Measurements from ENCODE around the gene SLC39A7. TPM values are rescaled to one million over a fixed set of nuclear protein-coding genes. Genes with fewer than 3 reads are reported as not detected.

Gene SLC39A7
- total RNA-seq, 2 experiments from 2014 or later = 33.0 to 41.8 TPM

GRCh38 chr6:33248643-33248931 is 47.9 kb downstream of the SLC39A7 start:
- ChIA-PET CTCF (interaction anchor here (0.7 to 8.3 kb wide), 39 partner anchors 9 to 283 kb away, joined by 3 to 77 read pairs (median 5); partner anchors contain the start of genes B3GALT4, HSD17B8, PFDN6 and RING1), POLR2A (interaction anchor here (0.7 to 2.9 kb wide), 10 partner anchors 20 to 1053 kb away, joined by 3 to 19 read pairs (median 4); partner anchors contain the start of genes B3GALT4, HSD17B8, RPS18 and VPS52)
- Mint-ChIP-seq H3K9me3 (ENCODE audit: low read depth) (no peaks in the 10 kb centered on the region), H3K27ac (peak overlapping the region; percentile 96), H3K27me3 (peaks cover 3% of the 10 kb centered on the region), H3K4me1 (peaks cover 41% of the 10 kb centered on the region), H3K36me3 (ENCODE audit: low read depth) (peaks cover 23% of the 10 kb centered on the region), H3K4me3 (peak overlapping the region; percentile 91)
- no peak for DNase-seq
- intact Hi-C loops (cut with DNase I, micrococcal nuclease) = loop anchor here (1.0 to 2.0 kb wide), 8 partner anchors 43 to 280 kb away; partner anchors contain the start of gene BRD2 (in 1 of the 2)
- ATAC-seq = peak; percentile 10

GRCh38 chr6:33248932-33249731 is 48.5 kb downstream of the SLC39A7 start:
- ChIA-PET POLR2A (interaction anchor here (0.7 to 2.9 kb wide), 12 partner anchors 23 to 1259 kb away, joined by 3 to 19 read pairs (median 6); partner anchors contain the start of genes B3GALT4, HSD17B8, RING1 and RPS18), CTCF (interaction anchor here (0.6 to 8.3 kb wide), 44 partner anchors 10 to 939 kb away, joined by 3 to 77 read pairs (median 4); partner anchors contain the start of genes B3GALT4, HSD17B8, PFDN6 and RING1)
- Mint-ChIP-seq H3K9me3 (ENCODE audit: low read depth) (no peaks in the 10 kb centered on the region), H3K36me3 (ENCODE audit: low read depth) (peaks cover 23% of the 10 kb centered on the region), H3K4me3 (peak overlapping the region; percentile 91), H3K27ac (peak overlapping the region; percentile 96), H3K4me1 (peaks cover 41% of the 10 kb centered on the region), H3K27me3 (peaks cover 3% of the 10 kb centered on the region)
- ATAC-seq = peak; percentile 93
- peak; percentile 99 for DNase-seq
- intact Hi-C loops (cut with DNase I, micrococcal nuclease) = loop anchor here (1.0 to 2.0 kb wide), 19 partner anchors 22 to 396 kb away; partner anchors contain the start of genes VPS52 (in 2 of the 2), BRD2 (in 1 of the 2), KIFC1 (in 1 of the 2) and PFDN6 (in 1 of the 2)

- Mint-ChIP-seq H3K4me3 (peak overlapping the region; percentile 91), H3K4me1 (peaks cover 41% of the 10 kb centered on the region), H3K9me3 (ENCODE audit: low read depth) (no peaks in the 10 kb centered on the region), H3K27me3 (peaks cover 3% of the 10 kb centered on the region), H3K36me3 (ENCODE audit: low read depth) (peaks cover 23% of the 10 kb centered on the region), H3K27ac (peak overlapping the region; percentile 95)
- DNase-seq (peak; percentile 51), ATAC-seq (no peak)
- ChIA-PET CTCF (interaction anchor here (0.6 to 8.3 kb wide), 22 partner anchors 11 to 940 kb away, joined by 3 to 77 read pairs (median 6); partner anchors contain the start of genes B3GALT4, PFDN6, RING1 and RPS18), POLR2A (interaction anchor here (0.6 to 2.9 kb wide), 14 partner anchors 22 to 1258 kb away, joined by 3 to 19 read pairs (median 5); partner anchors contain the start of genes B3GALT4, HSD17B8, PFDN6 and RING1)
- intact Hi-C loops (cut with DNase I, micrococcal nuclease) = loop anchor here (1.0 to 2.0 kb wide), 13 partner anchors 21 to 397 kb away; partner anchors contain the start of genes VPS52 (in 2 of the 2), KIFC1 (in 1 of the 2), PFDN6 (in 1 of the 2) and RING1 (in 1 of the 2)
These were observed 49.3 kb downstream of the SLC39A7 start for GRCh38 chr6:33249732-33250630.

- intact Hi-C loops (cut with DNase I, micrococcal nuclease) = no loop called here
- DNase-seq (no peak), ATAC-seq (no peak)
- CTCF ChIA-PET = interaction anchor here (1.0 to 8.3 kb wide), 10 partner anchors 21 to 238 kb away, joined by 3 to 77 read pairs (median 6); partner anchors contain the start of genes RING1, RPS18 and VPS52
- POLR2A ChIA-PET = interaction anchor here (0.7 to 2.9 kb wide), 7 partner anchors 20 to 266 kb away, joined by 3 to 19 read pairs (median 5); partner anchors contain the start of genes B3GALT4, HSD17B8, PFDN6 and WDR46
- Mint-ChIP-seq H3K27me3 (peaks cover 3% of the 10 kb centered on the region), H3K4me3 (peak overlapping the region; percentile 91), H3K9me3 (ENCODE audit: low read depth) (no peaks in the 10 kb centered on the region), H3K36me3 (ENCODE audit: low read depth) (peaks cover 23% of the 10 kb centered on the region), H3K27ac (peak overlapping the region; percentile 95), H3K4me1 (peaks cover 41% of the 10 kb centered on the region)
These were observed 50.1 kb downstream of the SLC39A7 start for GRCh38 chr6:33250731-33251130.

GRCh38 chr6:33251395-33252012 is 50.8 kb downstream of the SLC39A7 start:
- ATAC-seq = no peak
- peak overlapping the region; percentile 2 for H3K4me3 Mint-ChIP-seq
- ChIA-PET CTCF (interaction anchor here (1.2 to 8.3 kb wide), 3 partner anchors 93 to 237 kb away, joined by 3 to 77 read pairs (median 8); no protein-coding TSS in a partner anchor), POLR2A (interaction anchor here (0.7 to 2.7 kb wide), 2 partner anchors 19 to 26 kb away, joined by 3 to 11 read pairs; partner anchors contain the start of gene B3GALT4)
- peaks cover 23% of the 10 kb centered on the region for H3K36me3 Mint-ChIP-seq (ENCODE audit: low read depth)
- intact Hi-C loops (cut with DNase I, micrococcal nuclease) = no loop called here
- H3K9me3 Mint-ChIP-seq (ENCODE audit: low read depth) = no peaks in the 10 kb centered on the region
- peak overlapping the region; percentile 40 for H3K27ac Mint-ChIP-seq
- H3K4me1 Mint-ChIP-seq = peaks cover 41% of the 10 kb centered on the region
- peak; percentile 30 for DNase-seq
- peaks cover 3% of the 10 kb centered on the region for H3K27me3 Mint-ChIP-seq

- POLR2A ChIA-PET = no interaction called here
- no peak for DNase-seq
- Mint-ChIP-seq H3K4me1 (peaks cover 41% of the 10 kb centered on the region), H3K27me3 (no peaks in the 10 kb centered on the region), H3K4me3 (no peak overlapping the region), H3K36me3 (ENCODE audit: low read depth) (peaks cover 25% of the 10 kb centered on the region), H3K27ac (no peak overlapping the region), H3K9me3 (ENCODE audit: low read depth) (no peaks in the 10 kb centered on the region)
- intact Hi-C loops (cut with DNase I, micrococcal nuclease) = no loop called here
- CTCF ChIA-PET = interaction anchor here (0.9 kb wide), 1 partner anchor 47 kb away, joined by 3 read pairs; no protein-coding TSS in a partner anchor
- ATAC-seq = no peak
These were observed 52.1 kb downstream of the SLC39A7 start for GRCh38 chr6:33252759-33253158.

Small RNAs within 50 kb of the gene (microRNA-seq; reads per million reads assigned to microRNA genes)
- 40.2 reads per million, percentile 53 among the genes with 10 or more reads in this experiment for gene MIR219A1 (ENCODE audit: borderline replicate concordance)

Other genes starting within 250 kb of the SLC39A7 start
- 10 to 100 TPM; 11.8 TPM for gene HLA-DMA, start 247.8 kb upstream of the SLC39A7 start, total RNA-seq
- 100 to 1,000 TPM; 230 to 338 TPM for gene BRD2, start 232.3 kb upstream of the SLC39A7 start, total RNA-seq
- 1 to 10 TPM; 1.7 to 3.3 TPM for gene HLA-DOA, start 191.3 kb upstream of the SLC39A7 start, total RNA-seq
- gene HLA-DPA1, start 127.2 kb upstream of the SLC39A7 start, total RNA-seq = 10 to 100 TPM; 11.5 to 13.3 TPM
- gene HLA-DPB1, start 124.9 kb upstream of the SLC39A7 start, total RNA-seq = 1 to 10 TPM; 5.2 to 5.4 TPM
- gene COL11A2, start 8.4 kb upstream of the SLC39A7 start, total RNA-seq = 1 to 10 TPM; 1.9 to 2.0 TPM
- gene RXRB, start 202 bp upstream of the SLC39A7 start, total RNA-seq = 10 to 100 TPM; 41.0 to 45.4 TPM
- 10 to 100 TPM; 23.4 to 33.2 TPM for gene HSD17B8, start 3.8 kb downstream of the SLC39A7 start, total RNA-seq
- 10 to 100 TPM; 28.3 to 39.3 TPM for gene RING1, start 7.6 kb downstream of the SLC39A7 start, total RNA-seq
- 10 to 100 TPM; 35.6 to 45.2 TPM for gene VPS52, start 71.0 kb downstream of the SLC39A7 start, total RNA-seq
- gene RPS18, start 71.2 kb downstream of the SLC39A7 start, total RNA-seq = 1,000 to 10,000 TPM; 2,706 to 4,631 TPM
- gene B3GALT4, start 76.3 kb downstream of the SLC39A7 start, total RNA-seq = 1 to 10 TPM; 2.8 to 3.5 TPM
- 10 to 100 TPM; 63.5 to 69.4 TPM for gene WDR46, start 88.4 kb downstream of the SLC39A7 start, total RNA-seq
- 10 to 100 TPM; 65.4 to 96.9 TPM for gene PFDN6, start 88.7 kb downstream of the SLC39A7 start, total RNA-seq
- gene RGL2, start 98.1 kb downstream of the SLC39A7 start, total RNA-seq = 10 to 100 TPM; 19.9 to 21.5 TPM
- 100 to 1,000 TPM; 164 to 190 TPM for gene TAPBP, start 113.2 kb downstream of the SLC39A7 start, total RNA-seq
- gene ZBTB22, start 116.9 kb downstream of the SLC39A7 start, total RNA-seq = 1 to 10 TPM; 9.0 to 9.9 TPM
- 10 to 100 TPM; 66.2 to 75.5 TPM for gene DAXX, start 122.1 kb downstream of the SLC39A7 start, total RNA-seq
- 10 to 100 TPM; 86.0 to 89.3 TPM for gene KIFC1, start 191.0 kb downstream of the SLC39A7 start, total RNA-seq
- gene PHF1, start 210.1 kb downstream of the SLC39A7 start, total RNA-seq = 10 to 100 TPM; 24.9 to 28.2 TPM
- 100 to 1,000 TPM; 154 to 188 TPM for gene CUTA, start 217.2 kb downstream of the SLC39A7 start, total RNA-seq
- 10 to 100 TPM; 43.6 to 45.6 TPM for gene SYNGAP1, start 219.2 kb downstream of the SLC39A7 start, total RNA-seq

All from activated CD4-positive, alpha-beta T cell treated with anti-CD3 and anti-CD28 coated beads for 36 hours (primary cell).